HEK293T (cell line): ENCODE data around the gene MIOX.

Experiments used
- CTCF ChIA-PET: fragments of 350-600 bp; formaldehyde crosslinking; extraction: SDS; loops from one replicate; lab custom pipeline; 2021; ENCODE audit warnings: antibody characterized with exemption, inconsistent platforms; lab: Yijun Ruan, JAX
- POLR2A ChIA-PET: fragments of 350-600 bp; formaldehyde crosslinking; extraction: SDS; loops from one replicate; lab custom pipeline; 2020; ENCODE audit warnings: antibody characterized with exemption, inconsistent platforms; lab: Yijun Ruan, JAX
- DNase-seq: peaks from one replicate; pipeline ENCODE4 v3.0.0; 2012; ENCODE audit warnings: mixed read lengths; ENCODE audit errors: extremely low spot score
- ARNT ChIP-seq: fragments of 450-650 bp; IDR thresholded peaks from 2 replicates; pipeline ENCODE4 v1.6.1; 2017; ENCODE audit warnings: mild to moderate bottlenecking
- BHLHE40 ChIP-seq: fragments of 450-650 bp; IDR thresholded peaks from 2 replicates; pipeline ENCODE4 v1.6.1; 2016; ENCODE audit warnings: mild to moderate bottlenecking, moderate library complexity, borderline replicate concordance
- CTBP1 ChIP-seq: fragments of 450-650 bp; IDR thresholded peaks from 2 replicates; pipeline ENCODE4 v1.6.1; 2016; ENCODE audit warnings: borderline replicate concordance
- ELF4 ChIP-seq: fragments of 450-650 bp; IDR thresholded peaks from 2 replicates; pipeline ENCODE4 v1.6.1; 2017; ENCODE audit warnings: antibody characterized with exemption
- FOXA1 ChIP-seq: fragments of 450-650 bp; IDR thresholded peaks from 2 replicates; pipeline ENCODE4 v1.6.1; 2016; ENCODE audit warnings: mild to moderate bottlenecking
- FOXK2 ChIP-seq: fragments of 450-650 bp; IDR thresholded peaks from 2 replicates; pipeline ENCODE4 v1.6.1; 2016; ENCODE audit warnings: mild to moderate bottlenecking
- FOXM1 ChIP-seq: fragments of 450-650 bp; IDR thresholded peaks from 2 replicates; pipeline ENCODE4 v1.6.1; 2017; ENCODE audit warnings: mild to moderate bottlenecking, borderline replicate concordance
- HDGF ChIP-seq: fragments of 450-650 bp; IDR thresholded peaks from 2 replicates; pipeline ENCODE4 v1.6.1; 2017; ENCODE audit warnings: antibody characterized with exemption, borderline replicate concordance
- L3MBTL2 ChIP-seq: fragments of 450-650 bp; conservative IDR thresholded peaks from 2 replicates; pipeline ENCODE4 v1.6.1; 2016; ENCODE audit warnings: mild to moderate bottlenecking
- LEF1 ChIP-seq: fragments of 450-650 bp; IDR thresholded peaks from 2 replicates; pipeline ENCODE4 v1.6.1; 2017; ENCODE audit warnings: mild to moderate bottlenecking, borderline replicate concordance
- NFRKB ChIP-seq: fragments of 450-650 bp; IDR thresholded peaks from 2 replicates; pipeline ENCODE4 v1.6.1; 2016; ENCODE audit warnings: mild to moderate bottlenecking, moderate library complexity
- SP1 ChIP-seq: fragments of 450-650 bp; IDR thresholded peaks from 2 replicates; pipeline ENCODE4 v1.6.1; 2017
- SUZ12 ChIP-seq: fragments of 450-650 bp; IDR thresholded peaks from 2 replicates; pipeline ENCODE4 v1.6.1; 2016; ENCODE audit warnings: mild to moderate bottlenecking
- TARDBP ChIP-seq: fragments of 450-650 bp; IDR thresholded peaks from 2 replicates; pipeline ENCODE4 v1.6.1; 2016
- ZNF384 ChIP-seq: fragments of 450-650 bp; IDR thresholded peaks from 2 replicates; pipeline ENCODE4 v1.6.1; 2016
- TF ChIP-seq, protein P1 (sequence below): fragments of 450-650 bp; IDR thresholded peaks from 2 replicates; pipeline ENCODE4 v1.6.1; 2016

Gene MIOX

GRCh38 chr22:50477923-50478322 is 8.7 kb upstream of the MIOX start:
- no peak for DNase-seq
- CTCF ChIA-PET, result no interaction called here
- POLR2A ChIA-PET, result interaction anchor here (2.1 kb wide), 1 partner anchor 47 kb away, joined by 9 read pairs; the partner anchor contains the start of gene SCO2
- TF ChIP-seq LEF1, result no peak
- TF ChIP-seq CTBP1, result no peak
- TF ChIP-seq FOXK2, result no peak
- no peak for TF ChIP-seq HDGF
- no peak for TF ChIP-seq SUZ12

DNA sequence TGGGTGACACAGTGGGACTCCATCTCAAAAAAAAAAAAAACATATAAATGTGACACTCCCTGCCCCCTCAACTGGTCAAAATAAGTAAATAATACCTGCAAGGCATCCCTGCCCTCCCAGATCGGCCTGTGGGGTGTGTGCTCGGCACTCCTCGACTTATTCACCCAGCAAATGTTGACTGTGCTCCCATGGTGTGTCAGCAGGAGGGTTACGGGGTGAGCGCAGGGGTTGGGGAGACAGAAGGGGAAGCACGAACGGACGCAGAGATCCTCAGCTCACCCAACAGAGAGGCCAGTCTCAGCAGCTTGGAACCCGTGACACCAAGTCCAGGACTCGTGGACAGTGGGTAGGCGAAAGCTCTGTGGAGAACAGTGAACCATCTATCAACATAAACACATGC is 6.9 kb upstream of the MIOX start:
- ChIA-PET CTCF (interaction anchor here (1.1 kb wide), 1 partner anchor 10 kb away, joined by 4 read pairs; no protein-coding TSS in a partner anchor), POLR2A (interaction anchor here (0.9 kb wide), 1 partner anchor 28 kb away, joined by 3 read pairs; the partner anchor contains the start of genes LMF2 and NCAPH2)
- TF ChIP-seq TARDBP (no peak), L3MBTL2 (no peak), BHLHE40 (no peak)

DNA sequence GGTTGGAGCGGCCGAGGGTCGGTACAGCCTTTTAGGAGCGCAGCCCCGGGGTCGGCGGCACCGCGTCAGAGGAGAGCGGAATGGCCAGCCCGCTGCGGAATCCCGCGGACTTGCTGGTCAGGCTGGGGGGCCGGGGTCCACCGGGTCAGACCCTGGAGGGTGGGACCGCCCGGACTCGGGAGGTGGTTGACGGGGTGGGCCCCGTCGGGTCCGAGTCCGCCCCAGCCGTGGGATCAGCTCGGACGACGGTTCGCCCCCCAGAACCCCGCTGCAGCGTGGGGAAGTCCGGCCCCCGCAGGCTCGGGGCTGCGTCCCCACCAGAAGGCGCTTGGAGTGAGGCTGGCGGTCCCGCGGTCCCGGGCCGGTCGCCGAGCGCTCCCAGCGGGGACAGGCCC is 5.6 kb upstream of the MIOX start:
- ChIA-PET POLR2A (interaction anchor here (1.2 kb wide), 1 partner anchor 27 kb away, joined by 4 read pairs; the partner anchor contains the start of genes LMF2 and NCAPH2), CTCF (interaction anchor here (0.5 to 1.1 kb wide), 2 partner anchors 9 to 106 kb away, joined by 4 read pairs; no protein-coding TSS in a partner anchor)
- DNase-seq, result no peak
- no peak for TF ChIP-seq TARDBP
- TF ChIP-seq LEF1, result no peak
- no peak for TF ChIP-seq FOXA1
- no peak for TF ChIP-seq FOXM1
- TF ChIP-seq ELF4, result no peak
- no peak for TF ChIP-seq CTBP1
- TF ChIP-seq NFRKB, result no peak
- no peak for TF ChIP-seq L3MBTL2
- TF ChIP-seq ARNT, result no peak
- no peak for TF ChIP-seq FOXK2
- no peak for TF ChIP-seq SUZ12
- TF ChIP-seq, protein P1, sequence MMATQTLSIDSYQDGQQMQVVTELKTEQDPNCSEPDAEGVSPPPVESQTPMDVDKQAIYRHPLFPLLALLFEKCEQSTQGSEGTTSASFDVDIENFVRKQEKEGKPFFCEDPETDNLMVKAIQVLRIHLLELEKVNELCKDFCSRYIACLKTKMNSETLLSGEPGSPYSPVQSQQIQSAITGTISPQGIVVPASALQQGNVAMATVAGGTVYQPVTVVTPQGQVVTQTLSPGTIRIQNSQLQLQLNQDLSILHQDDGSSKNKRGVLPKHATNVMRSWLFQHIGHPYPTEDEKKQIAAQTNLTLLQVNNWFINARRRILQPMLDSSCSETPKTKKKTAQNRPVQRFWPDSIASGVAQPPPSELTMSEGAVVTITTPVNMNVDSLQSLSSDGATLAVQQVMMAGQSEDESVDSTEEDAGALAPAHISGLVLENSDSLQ, result no peak
- no peak for TF ChIP-seq HDGF
- TF ChIP-seq BHLHE40, result no peak
- TF ChIP-seq ZNF384, result no peak
- no peak for TF ChIP-seq SP1

More for the DNA sequence above, 6.9 kb upstream of the MIOX start:
- DNase-seq, result no peak

DNA sequence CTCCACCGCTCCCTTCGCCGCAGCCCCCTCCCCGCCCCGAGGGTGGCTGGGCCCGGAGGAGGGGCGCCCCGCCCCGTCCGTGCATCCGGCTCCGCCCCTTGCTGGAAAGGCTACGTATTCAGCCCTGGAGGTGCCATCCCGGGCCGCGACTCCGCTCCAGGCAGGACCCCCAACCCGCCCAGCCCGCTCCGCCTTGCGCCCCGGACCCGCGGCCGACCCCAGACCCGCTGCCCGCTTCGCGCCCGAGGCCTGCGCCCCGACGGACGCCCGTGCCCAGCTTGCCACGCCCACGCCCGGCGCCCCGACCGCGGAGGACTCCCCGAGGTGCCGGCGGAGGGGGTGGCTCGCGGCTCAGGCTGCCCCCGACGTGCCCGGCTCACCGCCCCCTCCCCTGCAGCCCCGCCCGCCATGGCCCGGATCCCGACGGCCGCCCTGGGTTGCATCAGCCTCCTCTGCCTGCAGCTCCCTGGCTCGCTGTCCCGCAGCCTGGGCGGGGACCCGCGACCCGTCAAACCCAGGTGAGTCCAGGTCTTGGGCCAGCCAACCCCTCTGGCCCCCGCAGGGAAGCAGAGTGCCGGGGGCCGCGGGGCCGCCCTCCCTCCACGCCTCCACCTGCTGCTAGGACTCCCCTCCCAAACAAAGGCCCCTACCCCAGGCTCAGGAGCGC is 5.1 kb upstream of the MIOX start, which contains the start of gene ADM2:
Gene ADM2 (plus strand): TSS at position 104 of the 667 bp plus-strand sequence. CDS start 305 bp downstream, at position 409.
- TF ChIP-seq TARDBP (no peak), ARNT (no peak), ZNF384 (no peak), FOXA1 (no peak), HDGF (no peak), FOXM1 (no peak), LEF1 (no peak), SUZ12 (no peak), FOXK2 (no peak), BHLHE40 (no peak), NFRKB (no peak), L3MBTL2 (no peak)
- TF ChIP-seq, protein P1, result no peak
- CTCF ChIA-PET, result interaction anchor here (0.5 kb wide), 1 partner anchor 106 kb away, joined by 4 read pairs; no protein-coding TSS in a partner anchor
- POLR2A ChIA-PET, result interaction anchor here (1.2 kb wide), 1 partner anchor 26 kb away, joined by 4 read pairs; the partner anchor contains the start of genes LMF2 and NCAPH2
- no peak for DNase-seq

DNA sequence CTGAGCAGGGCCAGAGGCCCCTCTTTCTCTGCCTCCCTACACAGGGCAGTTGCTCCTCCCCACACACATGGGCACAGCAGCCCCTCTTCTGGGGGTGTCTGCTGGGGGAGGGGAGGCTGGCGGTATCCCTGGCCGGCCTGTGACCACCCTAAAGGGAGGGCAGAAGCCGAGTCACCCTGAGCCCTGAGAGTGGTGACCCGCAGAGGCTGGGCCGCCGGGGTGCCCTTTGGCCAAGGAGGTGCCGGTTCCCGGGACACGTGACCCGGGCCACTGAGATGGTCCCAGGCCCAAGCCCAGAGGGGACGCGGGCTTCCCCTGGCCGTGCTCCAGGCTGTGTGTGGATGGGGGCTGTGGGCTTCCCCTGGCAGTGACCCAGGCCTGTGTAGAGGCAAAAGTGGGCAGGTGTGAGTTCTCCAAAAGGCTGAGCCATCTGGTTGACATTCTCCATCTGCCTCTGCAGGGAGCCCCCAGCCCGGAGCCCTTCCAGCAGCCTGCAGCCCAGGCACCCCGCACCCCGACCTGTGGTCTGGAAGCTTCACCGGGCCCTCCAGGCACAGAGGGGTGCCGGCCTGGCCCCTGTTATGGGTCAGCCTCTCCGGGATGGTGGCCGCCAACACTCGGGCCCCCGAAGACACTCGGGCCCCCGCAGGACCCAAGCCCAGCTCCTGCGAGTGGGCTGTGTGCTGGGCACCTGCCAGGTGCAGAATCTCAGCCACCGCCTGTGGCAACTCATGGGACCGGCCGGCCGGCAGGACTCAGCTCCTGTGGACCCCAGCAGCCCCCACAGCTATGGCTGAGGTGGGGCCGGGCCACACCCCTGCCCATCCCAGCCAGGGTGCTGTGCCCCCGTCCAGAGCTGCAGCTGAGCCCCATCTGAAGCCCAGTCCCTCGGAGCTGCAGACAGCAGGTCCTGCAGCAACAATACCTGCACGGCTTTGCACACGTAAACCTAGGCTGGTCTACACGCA is 4.3 kb upstream of the MIOX start:
- CTCF ChIA-PET, result no interaction called here
- no peak for DNase-seq
- TF ChIP-seq FOXA1, result no peak
- no peak for TF ChIP-seq ARNT
- TF ChIP-seq ELF4, result no peak
- TF ChIP-seq TARDBP, result no peak
- TF ChIP-seq, protein P1, result no peak
- no peak for TF ChIP-seq NFRKB
- no peak for TF ChIP-seq SP1
- POLR2A ChIA-PET, result interaction anchor here (1.0 to 1.2 kb wide), 2 partner anchors 25 to 27 kb away, joined by 3 to 4 read pairs; partner anchors contain the start of genes LMF2 and NCAPH2
